ENCODE measurements around the gene RBM11.
A peak's percentile ranks its signal among the peaks of the same experiment; 100 is the strongest.
"Not testable (repeated sequence)": the region's sequence is repeated elsewhere in the genome, so short reads cannot be mapped to it uniquely, and the experiment has no call there.

Gene RBM11, protein sequence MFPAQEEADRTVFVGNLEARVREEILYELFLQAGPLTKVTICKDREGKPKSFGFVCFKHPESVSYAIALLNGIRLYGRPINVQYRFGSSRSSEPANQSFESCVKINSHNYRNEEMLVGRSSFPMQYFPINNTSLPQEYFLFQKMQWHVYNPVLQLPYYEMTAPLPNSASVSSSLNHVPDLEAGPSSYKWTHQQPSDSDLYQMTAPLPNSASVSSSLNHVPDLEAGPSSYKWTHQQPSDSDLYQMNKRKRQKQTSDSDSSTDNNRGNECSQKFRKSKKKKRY

DNA sequence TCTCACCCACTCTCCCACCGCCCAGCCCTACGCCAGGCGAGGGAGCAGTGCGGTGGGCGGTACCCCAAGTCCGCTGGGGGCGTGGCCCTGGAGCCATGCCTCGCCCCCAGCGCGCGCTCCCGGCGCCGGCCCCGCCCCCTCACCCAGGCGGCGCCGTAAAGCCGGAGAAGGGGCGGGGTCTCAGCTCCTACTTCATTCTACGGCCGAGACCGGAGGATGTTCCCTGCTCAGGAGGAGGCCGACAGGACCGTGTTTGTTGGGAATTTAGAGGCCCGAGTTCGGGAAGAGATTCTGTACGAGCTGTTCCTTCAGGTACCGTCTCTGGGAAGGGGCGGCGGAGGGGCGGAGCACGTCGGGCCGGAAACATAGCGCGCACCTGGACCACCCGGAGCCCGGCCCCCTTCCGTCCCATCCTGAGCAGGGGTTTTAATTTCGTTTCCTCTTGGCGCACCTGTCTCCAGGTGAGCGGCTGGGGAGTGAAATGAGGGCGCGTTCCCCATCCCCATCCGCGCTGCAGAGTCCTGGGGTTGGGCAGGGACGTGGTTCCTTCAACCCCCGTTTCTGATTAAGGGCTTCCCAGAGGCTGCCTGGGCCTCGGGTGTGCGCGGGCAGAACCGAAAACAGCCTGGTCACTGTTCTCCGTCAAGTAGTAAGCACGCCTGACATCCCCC, at the start of gene RBM11:
TSS of gene RBM11 (plus strand) at position 187 of the 671 bp plus-strand sequence. CDS start at position 217, 30 bp downstream.
- peak; percentile 88 for DNase-seq

DNA sequence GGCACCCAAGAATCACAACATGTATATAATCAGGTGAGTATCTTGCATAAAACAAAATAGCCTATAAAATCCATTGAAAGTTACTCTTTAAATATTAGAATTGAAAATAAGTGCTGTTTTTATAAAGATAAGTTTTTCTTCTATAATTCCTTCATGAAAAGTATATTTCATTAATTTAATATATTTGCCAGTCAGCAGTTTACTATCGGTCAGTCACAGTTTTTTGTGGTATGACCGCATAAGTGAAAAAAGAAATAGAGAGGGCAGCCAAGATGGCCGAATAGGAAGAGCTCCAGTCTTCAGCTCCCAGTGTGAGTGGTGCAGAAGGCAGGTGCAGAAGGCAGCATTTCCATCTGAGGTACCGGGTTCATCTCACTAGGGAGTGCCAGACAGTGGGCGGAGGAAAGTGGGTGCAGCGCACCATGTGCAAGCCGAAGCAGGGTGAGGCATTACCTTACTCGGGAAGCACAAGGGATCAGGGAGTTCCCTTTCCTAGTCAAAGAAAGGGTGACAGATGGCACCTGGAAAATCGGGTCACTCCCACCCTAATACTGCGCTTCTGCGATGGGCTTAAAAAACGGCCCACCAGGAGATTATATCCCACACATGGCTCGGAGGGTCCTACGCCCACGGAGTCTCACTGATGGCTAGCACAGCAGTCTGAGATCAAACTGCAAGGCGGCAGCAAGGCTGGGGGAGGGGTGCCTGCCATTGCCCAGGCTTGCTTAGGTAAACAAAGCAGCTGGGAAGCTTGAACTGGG, 49.3 kb upstream of the RBM11 start:
- DNase-seq, result not testable (repeated sequence)

DNA sequence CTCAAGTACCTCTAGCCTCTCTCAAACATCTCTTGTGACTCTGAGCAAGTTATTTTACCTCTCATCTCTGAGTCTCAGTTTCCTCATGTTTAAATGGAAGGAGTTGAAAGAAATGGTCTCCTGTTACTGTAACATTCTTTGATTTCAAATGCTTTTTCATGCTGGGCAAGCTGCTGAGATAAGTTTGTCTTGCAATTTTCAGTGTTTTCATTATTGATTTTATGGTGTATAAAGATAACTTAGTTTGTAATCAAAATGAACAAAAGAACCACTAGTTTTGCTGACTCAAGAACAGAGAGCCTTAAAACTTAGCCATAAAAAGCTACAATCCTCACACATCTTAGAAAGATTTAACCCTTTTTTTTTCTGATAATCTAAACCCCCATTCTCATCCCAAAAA, 9.7 kb upstream of the RBM11 start:
- DNase-seq, result no peak

DNA sequence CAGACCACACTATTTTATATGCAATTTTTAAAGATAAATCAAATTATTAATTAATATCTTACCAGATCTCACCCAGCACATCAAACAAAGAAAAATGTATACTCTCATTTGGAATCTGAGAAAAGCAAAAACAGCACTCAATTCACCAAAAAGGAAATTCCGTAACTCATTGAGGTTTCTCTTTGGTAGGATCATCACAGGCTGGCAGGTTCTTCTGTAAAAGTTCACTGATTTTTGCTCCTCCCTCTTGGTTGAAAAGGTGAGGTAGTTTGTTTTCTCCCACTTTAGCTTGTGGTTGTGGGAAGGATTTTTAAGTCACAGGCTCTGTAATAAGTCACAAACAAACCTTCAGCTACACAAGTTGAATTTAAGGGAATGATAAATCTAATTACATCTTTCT, 5.2 kb upstream of the RBM11 start, which contains the start of gene LIPI:
TSS of gene LIPI (minus strand) at position 218 of the 400 bp plus-strand sequence. CDS start at position 108, 110 bp downstream.
- DNase-seq, result no peak

DNA sequence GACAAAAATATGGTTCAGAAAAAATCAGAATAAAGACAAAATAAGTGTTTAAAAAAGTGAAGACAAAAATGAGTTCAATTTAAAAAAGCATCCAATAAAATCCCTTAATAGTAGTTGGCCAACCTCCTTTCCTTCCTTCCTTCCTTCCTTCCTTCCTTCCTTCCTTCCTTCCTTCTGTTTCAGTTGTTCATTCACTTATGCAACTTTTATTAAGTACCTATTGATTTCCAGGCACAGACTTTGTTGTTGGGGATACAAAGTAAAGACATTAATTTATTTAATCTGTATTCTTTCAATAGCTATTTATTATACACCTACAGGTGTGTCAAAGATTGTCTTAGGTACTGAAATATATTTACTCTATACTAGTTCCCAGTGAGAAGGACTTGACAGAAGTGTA, 2.8 kb upstream of the RBM11 start:
- no peak for DNase-seq

- DNase-seq, result no peak
These were observed 7.4 kb downstream of the RBM11 start for GRCh38 chr21:14223365-14223764.

- no peak for DNase-seq
These were observed 13.4 kb downstream of the RBM11 start for GRCh38 chr21:14229399-14229798.

DNA sequence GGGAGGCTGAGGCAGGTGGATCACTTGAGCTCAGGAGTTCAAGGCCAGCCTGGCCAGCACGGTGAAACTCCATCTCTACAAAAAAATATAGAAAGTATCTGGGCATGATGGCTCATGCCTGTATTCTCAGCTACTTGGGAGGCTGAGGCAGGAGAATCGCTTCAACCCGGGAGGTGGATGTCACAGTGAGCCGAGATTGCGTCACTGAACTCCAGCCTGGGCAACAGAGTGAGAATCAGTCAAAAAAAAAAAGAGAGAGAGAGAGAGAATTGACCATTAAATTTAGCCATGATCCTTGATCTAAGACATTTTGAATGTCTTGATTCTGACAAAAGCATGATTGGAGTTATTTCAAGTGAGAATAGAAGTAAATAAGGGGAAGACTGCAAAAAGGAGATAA, 19.1 kb downstream of the RBM11 start:
- DNase-seq, result no peak

DNA sequence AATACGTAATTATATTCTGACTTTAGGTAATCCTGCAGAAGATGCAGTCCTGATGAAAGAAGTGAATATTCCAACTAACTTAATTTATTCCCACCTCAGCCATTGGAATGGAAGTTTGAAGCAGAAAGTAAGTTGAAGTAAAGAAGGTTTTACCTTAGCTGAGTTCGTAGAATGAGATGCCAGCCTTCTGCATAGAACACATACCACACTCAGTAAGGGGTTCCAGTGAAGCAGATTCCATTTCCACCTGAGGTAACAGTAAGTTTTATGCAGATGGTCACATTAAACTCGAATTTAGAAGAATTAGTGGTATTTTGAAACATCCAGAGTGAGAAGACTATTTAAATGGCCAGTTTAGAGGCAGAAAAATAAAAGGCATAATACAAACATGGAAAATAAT, 20.2 kb downstream of the RBM11 start:
- DNase-seq, result no peak

GRCh38 chr21:14239281-14239680, 23.3 kb downstream of the RBM11 start:
- DNase-seq, result no peak

GRCh38 chr21:14241297-14241696, 25.3 kb downstream of the RBM11 start:
- no peak for DNase-seq

GRCh38 chr21:14243461-14243860, 27.5 kb downstream of the RBM11 start:
- no peak for DNase-seq

GRCh38 chr21:14243874-14244273, 27.9 kb downstream of the RBM11 start:
- DNase-seq, result no peak

- DNase-seq, result no peak
These were observed 29.0 kb downstream of the RBM11 start for GRCh38 chr21:14244911-14245310.

DNA sequence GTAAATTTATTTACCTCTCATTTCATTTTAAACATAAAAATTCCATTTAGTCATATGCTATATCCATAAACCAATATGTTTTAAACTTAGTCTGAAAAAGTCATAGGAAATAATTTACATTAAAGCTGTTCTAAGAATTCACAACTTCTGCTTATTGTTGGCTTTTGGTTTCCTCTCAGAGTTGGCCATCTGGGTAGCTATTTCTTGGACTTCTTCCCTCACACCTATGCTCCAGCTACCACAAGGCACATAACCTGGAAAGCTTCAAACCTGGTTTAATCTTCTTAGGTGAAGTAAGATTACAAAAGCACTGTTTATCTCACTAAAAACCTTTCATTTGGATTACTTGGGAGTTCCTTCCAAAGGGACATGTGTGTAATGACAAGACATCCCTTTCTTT, 29.8 kb downstream of the RBM11 start:
- DNase-seq, result no peak

GRCh38 chr21:14251336-14251735, 35.4 kb downstream of the RBM11 start:
- DNase-seq, result no peak

DNA sequence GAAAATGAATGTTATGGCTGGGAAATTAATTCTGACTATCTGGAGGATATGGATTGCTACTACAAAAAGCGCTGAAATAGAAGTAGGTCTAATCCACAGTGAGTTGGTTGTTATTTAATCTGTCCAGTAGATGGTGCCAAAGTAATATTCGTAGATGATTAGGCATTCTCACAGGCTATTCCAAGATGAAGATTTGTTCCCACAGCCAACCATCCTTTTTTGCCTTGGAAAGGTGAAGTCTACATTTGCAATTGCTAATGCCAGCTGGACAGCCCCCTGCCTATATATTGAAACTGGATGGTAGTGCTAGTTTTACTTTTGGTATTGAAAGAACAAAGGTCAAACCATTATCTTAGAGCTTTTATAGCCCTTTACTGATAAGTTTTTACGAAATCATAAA, 43.8 kb downstream of the RBM11 start:
- DNase-seq, result no peak

- DNase-seq, result no peak
These were observed 44.3 kb downstream of the RBM11 start for GRCh38 chr21:14260174-14260764.

DNA sequence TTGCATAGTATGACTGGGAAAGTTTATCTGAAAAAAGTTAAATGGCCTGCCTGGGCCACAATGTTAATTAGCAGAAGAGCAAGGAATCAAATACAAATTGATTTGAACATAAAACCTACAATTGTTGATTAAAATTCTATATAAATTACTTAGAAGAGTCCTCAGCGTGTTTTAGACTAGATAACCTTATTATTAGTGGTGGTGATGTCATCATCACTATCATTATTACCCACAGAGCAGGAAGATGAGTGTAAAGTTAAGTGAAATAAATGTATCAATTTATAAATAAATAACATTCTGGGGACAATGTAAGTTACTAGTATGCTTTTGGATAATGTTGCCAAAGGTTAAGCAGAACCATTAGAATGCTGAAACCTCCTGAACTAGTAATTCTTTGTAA, 46.1 kb downstream of the RBM11 start:
- no peak for DNase-seq

GRCh38 chr21:14263879-14264278, 47.9 kb downstream of the RBM11 start:
- DNase-seq, result no peak

DNA sequence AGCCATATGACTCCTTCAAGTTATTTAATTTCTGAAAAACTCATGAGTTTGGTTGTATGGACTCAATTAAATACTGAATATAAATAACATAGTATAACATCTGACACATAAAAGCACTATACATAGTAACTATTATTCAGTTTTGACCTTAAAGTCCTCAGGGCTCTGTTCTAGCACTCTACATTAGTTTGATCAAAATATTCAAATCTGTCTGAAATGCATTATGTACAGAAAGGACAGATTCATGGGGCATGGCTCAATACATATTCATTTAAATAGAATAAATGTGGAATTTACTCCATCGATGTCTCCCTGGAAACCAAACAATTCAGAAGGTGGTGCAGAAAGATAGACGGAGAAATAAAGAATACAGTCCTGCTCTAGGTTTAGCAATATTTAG, 49.1 kb downstream of the RBM11 start:
- DNase-seq, result no peak

DNA sequence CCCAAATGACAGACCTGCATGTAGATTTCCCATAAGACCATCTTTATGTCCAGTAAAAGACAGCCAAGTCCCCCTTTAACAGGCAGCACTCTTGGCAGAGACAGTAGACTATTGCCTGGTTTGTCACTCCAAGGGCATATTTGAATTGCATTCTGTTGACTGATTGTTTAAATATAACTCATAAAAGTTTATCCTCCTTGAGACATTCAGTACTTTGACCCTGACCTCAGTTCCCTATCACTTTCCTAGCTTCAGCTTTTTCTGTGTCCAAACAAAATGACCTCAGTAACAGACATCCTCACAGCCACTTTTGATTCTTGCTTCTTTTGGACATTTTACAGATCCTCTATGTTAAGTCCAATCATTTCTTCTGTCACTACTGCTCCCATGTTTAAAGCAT, 51.1 kb downstream of the RBM11 start:
- no peak for DNase-seq

- DNase-seq, result no peak
These were observed 54.7 kb downstream of the RBM11 start for GRCh38 chr21:14270631-14271030.

Measured in islet precursor cell (in vitro differentiated cells).